ENCODE results near the gene RNF32. TPM values are rescaled to one million over a fixed set of nuclear protein-coding genes. Genes with fewer than 3 reads are reported as not detected.

Gene RNF32
- total RNA-seq, 1 experiment from 2014 or later = 3.5 TPM

DNA sequence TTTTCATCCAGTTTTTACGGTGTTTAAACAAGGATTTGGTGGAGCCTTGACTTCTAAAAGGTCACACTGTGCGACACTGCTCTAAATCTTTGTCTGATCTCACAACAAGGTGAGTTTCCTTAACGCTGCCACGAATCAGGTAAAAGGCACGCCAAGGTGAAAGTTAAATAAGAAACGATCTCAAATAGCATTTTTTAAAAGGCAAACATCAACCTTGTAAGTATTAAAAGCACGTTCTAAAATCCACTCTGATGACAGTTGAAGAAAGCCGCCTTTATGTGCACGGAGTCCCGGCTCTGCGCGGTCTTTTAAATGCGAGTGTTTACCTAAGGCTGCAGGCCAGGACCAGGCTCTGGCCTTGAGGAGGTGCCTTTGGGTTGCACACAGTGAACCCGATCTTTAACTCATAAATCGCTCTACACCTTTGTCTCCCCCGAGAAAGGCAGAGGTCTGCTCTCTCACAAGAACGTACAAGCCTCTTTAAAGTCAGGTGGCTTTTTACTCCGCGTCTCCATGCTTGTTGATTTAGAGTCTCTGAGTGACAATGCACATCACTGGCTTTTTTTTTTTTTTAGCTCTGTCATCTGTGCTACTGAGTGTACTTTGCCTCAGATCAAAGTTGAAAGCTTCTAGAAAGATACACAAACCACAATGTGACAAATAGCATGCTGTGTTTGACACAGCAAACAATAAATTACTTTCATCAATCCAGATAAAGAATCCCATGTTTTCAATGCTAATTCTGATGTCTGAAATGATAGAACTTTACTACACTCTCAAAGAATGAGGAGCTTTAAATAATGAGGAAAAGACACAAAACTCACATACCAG lies 25.9 kb upstream of the RNF32 start:
- TF ChIP-seq TCF7L2 (IDR thresholded peaks at IDR 0.05; ENCODE audit: low read depth, low read length) (no peak), SIN3A (IDR thresholded peaks at IDR 0.05; ENCODE audit: borderline replicate concordance, insufficient read depth, low read depth, low read length) (no peak), POLR2AphosphoS5 (IDR thresholded peaks at IDR 0.05; ENCODE audit: low read depth, low read length) (no peak)
- TF ChIP-seq, protein P1, sequence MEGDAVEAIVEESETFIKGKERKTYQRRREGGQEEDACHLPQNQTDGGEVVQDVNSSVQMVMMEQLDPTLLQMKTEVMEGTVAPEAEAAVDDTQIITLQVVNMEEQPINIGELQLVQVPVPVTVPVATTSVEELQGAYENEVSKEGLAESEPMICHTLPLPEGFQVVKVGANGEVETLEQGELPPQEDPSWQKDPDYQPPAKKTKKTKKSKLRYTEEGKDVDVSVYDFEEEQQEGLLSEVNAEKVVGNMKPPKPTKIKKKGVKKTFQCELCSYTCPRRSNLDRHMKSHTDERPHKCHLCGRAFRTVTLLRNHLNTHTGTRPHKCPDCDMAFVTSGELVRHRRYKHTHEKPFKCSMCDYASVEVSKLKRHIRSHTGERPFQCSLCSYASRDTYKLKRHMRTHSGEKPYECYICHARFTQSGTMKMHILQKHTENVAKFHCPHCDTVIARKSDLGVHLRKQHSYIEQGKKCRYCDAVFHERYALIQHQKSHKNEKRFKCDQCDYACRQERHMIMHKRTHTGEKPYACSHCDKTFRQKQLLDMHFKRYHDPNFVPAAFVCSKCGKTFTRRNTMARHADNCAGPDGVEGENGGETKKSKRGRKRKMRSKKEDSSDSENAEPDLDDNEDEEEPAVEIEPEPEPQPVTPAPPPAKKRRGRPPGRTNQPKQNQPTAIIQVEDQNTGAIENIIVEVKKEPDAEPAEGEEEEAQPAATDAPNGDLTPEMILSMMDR (IDR thresholded peaks at IDR 0.05) = no peak
- TF ChIP-seq, protein P2, sequence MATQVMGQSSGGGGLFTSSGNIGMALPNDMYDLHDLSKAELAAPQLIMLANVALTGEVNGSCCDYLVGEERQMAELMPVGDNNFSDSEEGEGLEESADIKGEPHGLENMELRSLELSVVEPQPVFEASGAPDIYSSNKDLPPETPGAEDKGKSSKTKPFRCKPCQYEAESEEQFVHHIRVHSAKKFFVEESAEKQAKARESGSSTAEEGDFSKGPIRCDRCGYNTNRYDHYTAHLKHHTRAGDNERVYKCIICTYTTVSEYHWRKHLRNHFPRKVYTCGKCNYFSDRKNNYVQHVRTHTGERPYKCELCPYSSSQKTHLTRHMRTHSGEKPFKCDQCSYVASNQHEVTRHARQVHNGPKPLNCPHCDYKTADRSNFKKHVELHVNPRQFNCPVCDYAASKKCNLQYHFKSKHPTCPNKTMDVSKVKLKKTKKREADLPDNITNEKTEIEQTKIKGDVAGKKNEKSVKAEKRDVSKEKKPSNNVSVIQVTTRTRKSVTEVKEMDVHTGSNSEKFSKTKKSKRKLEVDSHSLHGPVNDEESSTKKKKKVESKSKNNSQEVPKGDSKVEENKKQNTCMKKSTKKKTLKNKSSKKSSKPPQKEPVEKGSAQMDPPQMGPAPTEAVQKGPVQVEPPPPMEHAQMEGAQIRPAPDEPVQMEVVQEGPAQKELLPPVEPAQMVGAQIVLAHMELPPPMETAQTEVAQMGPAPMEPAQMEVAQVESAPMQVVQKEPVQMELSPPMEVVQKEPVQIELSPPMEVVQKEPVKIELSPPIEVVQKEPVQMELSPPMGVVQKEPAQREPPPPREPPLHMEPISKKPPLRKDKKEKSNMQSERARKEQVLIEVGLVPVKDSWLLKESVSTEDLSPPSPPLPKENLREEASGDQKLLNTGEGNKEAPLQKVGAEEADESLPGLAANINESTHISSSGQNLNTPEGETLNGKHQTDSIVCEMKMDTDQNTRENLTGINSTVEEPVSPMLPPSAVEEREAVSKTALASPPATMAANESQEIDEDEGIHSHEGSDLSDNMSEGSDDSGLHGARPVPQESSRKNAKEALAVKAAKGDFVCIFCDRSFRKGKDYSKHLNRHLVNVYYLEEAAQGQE (IDR thresholded peaks at IDR 0.05; ENCODE audit: insufficient read depth in 1 of 2, low read depth in 2 of 2, low read length in 1 of 2) = no peak
- ChIA-PET CTCF (no interaction called here), POLR2A (no interaction called here)
- H3K4me3 ChIP-seq (ENCODE audit: low read depth in 2 of 2, low read length in 2 of 2) = no peak overlapping the region
- H3K4me1 ChIP-seq (ENCODE audit: control insufficient read depth, insufficient read depth, low read length) = peaks cover 3% of the 10 kb centered on the region; the same call in 1 of the 2 replicates
- DNase-seq (ENCODE audit: low read depth, low spot score) = no peak
- H3K9me3 ChIP-seq (ENCODE audit: control insufficient read depth, insufficient read depth, low read depth, low read length) = no peaks in the 10 kb centered on the region
- H3K36me3 ChIP-seq (ENCODE audit: control insufficient read depth, insufficient read depth, low read length) = no peaks in the 10 kb centered on the region
- in situ Hi-C loops (cut with HindIII; ENCODE audit: low pct_unique_long_range_greater_than_20kb, low sequenced_read_pairs) (no loop called here), intact Hi-C loops (cut with micrococcal nuclease; ENCODE audit: unreplicated experiment) (no loop called here)
- no peak for ATAC-seq
- H3K27me3 ChIP-seq (ENCODE audit: control insufficient read depth, insufficient read depth, low read length) = no peaks in the 10 kb centered on the region
- BruUV-seq (replicated peaks) = no TSS peak
- H3K27ac ChIP-seq (ENCODE audit: low read length) = no peak overlapping the region

DNA sequence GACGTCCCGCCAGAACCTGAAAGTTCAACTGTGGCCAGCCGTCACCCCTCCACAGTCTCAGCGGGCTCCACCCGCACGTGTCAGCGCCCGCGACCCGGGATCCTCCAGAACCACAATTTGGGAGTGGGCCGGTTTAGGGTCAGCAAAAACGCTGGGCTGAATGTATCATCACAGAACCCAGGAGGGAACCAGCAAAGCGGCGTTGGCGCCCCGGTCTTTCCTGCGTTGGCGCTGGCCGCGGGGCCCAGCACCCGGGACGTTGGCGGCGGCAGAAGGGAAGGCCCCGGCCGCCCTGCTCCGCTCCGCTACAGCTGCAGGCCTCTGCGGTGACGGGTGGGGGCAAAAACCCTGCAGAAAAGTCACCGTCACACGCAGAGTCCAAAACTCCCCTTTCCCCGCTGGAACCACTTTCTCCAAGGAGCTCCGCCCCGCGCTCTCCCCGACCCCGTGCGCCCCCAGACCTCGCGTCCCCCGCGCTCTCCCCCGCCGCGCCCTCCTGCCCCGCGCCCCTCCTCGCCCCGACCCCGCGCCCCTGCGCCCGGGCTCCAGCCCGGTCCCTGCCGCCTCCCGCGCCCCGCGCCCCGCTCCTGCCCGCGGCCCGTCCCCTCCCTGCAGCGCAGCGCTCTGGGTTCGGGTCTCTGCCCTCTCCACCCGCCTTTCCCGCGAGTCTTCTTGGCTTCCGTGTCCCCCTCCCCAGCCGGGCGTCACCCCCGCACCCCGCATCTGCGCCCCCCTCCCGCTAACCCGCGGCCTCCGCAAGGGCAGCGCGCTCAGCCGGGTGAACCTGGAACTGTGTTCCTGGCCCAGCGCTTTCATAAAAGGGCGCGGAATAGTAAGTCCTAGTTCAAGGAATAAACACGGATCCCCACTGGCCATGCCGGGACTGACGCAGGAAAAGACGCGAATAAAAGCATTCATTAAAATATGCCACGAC lies 24.0 kb upstream of the RNF32 start:
- Histone ChIP-seq H3K4me3 (ENCODE audit: low read depth in 2 of 2, low read length in 2 of 2) (no peak overlapping the region), H3K36me3 (ENCODE audit: control insufficient read depth, insufficient read depth, low read length) (no peaks in the 10 kb centered on the region), H3K27me3 (ENCODE audit: control insufficient read depth, insufficient read depth, low read length) (no peaks in the 10 kb centered on the region), H3K9me3 (ENCODE audit: control insufficient read depth, insufficient read depth, low read depth, low read length) (no peaks in the 10 kb centered on the region), H3K27ac (ENCODE audit: low read length) (no peak overlapping the region), H3K4me1 (ENCODE audit: control insufficient read depth, insufficient read depth, low read length) (peaks cover 3% of the 10 kb centered on the region; the same call in 1 of the 2 replicates)
- POLR2A ChIA-PET = no interaction called here
- TF ChIP-seq POLR2AphosphoS5 (IDR thresholded peaks at IDR 0.05; ENCODE audit: low read depth, low read length) (no peak), SIN3A (IDR thresholded peaks at IDR 0.05; ENCODE audit: borderline replicate concordance, insufficient read depth, low read depth, low read length) (no peak), TCF7L2 (IDR thresholded peaks at IDR 0.05; ENCODE audit: low read depth, low read length) (no peak)
- TF ChIP-seq, protein P1 (IDR thresholded peaks at IDR 0.05) = no peak
- TF ChIP-seq, protein P2 (IDR thresholded peaks at IDR 0.05; ENCODE audit: insufficient read depth in 1 of 2, low read depth in 2 of 2, low read length in 1 of 2) = no peak
- DNase-seq (ENCODE audit: low read depth, low spot score) = no peak
- BruUV-seq (replicated peaks) = no TSS peak
- no peak for ATAC-seq
- in situ Hi-C loops (cut with HindIII; ENCODE audit: low pct_unique_long_range_greater_than_20kb, low sequenced_read_pairs) = no loop called here
- intact Hi-C loops (cut with micrococcal nuclease; ENCODE audit: unreplicated experiment) = no loop called here
- CTCF ChIA-PET = no interaction called here
